Tibial nerve (tissue), 3 donors: ENCODE data around the gene MOB1A.

Experiments
- CTCF ChIP-seq, 5 experiments: fragments of 200-600 bp in 3 of 5; fragments of 450-650 bp in 2 of 5; sonication (generic) in 3 of 5; IDR thresholded peaks; one replicate each; pipeline ENCODE4 v1.5.1; 2016 to 2019; ENCODE audit warnings: antibody characterized with exemption in 5 of 5, mild to moderate bottlenecking in 3 of 5, moderate library complexity in 2 of 5
- POLR2A ChIP-seq, 2 donors: fragments of 450-650 bp; IDR thresholded peaks; one replicate each; pipeline ENCODE4 v1.6.1; 2017; ENCODE audit warnings: antibody characterized with exemption in 2 of 2, mild to moderate bottlenecking in 2 of 2, moderate library complexity in 2 of 2

- TF ChIP-seq CTCF (IDR thresholded peaks at IDR 0.05) = no peak
- no peak for TF ChIP-seq POLR2A (IDR thresholded peaks at IDR 0.05)
Measured at GRCh38 chr2:74212702-74213410, 34.2 kb upstream of the MOB1A start.
